GM12874 (cell line): ENCODE data around the gene TUBB2B.

Experiments
- TF ChIP-seq, protein P1 (sequence below): IDR thresholded peaks from 2 replicates; pipeline ENCODE4 v1.5.1; 2011; ENCODE audit warnings: low read depth, mild to moderate bottlenecking, control low read depth, low read length, moderate library complexity; ENCODE audit not compliant: insufficient read depth

TUBB2B gene

DNA sequence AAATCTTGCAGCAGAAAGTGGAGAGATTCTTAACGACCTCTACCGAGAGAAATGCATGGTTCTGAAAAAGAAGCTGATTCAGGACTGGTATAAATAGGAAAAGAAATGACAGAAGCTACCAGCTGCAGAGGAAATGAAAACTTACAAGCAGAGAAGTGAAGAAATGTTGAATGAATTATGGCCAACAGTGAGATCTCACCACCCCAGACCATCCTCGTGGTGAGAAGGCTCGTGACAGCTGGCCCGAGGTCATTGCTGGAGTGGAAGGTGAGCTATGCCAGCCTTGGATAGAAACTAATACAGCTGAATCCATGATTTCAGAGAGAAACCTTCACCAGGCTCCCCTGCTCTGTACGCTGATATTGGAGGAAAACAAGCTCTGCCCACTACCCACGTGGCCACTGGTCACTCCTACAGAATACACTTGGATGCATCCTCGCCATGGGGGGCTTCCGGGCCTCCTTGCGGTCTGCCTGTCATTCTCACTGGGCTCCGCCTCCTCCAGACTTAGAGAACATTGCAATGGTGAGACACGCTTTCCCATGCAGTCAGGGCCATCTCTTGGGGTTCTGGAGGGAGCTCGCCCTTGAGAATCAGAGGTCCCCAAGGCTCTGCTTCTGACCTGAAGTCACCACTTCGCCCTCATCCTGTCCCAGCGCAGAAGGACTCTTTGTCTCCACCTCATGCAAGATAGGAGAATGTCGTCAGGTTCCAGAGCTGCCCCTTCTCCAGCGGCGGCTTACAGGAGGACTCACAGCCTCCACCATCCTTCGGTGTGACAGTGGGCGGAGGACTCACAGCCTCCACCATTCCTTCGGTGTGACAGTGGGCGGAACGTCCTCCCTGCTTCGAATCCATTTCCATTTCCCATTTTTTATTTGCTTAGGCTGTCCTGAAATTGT, 10.6 kb upstream of the TUBB2B start:
- TF ChIP-seq, protein P1, sequence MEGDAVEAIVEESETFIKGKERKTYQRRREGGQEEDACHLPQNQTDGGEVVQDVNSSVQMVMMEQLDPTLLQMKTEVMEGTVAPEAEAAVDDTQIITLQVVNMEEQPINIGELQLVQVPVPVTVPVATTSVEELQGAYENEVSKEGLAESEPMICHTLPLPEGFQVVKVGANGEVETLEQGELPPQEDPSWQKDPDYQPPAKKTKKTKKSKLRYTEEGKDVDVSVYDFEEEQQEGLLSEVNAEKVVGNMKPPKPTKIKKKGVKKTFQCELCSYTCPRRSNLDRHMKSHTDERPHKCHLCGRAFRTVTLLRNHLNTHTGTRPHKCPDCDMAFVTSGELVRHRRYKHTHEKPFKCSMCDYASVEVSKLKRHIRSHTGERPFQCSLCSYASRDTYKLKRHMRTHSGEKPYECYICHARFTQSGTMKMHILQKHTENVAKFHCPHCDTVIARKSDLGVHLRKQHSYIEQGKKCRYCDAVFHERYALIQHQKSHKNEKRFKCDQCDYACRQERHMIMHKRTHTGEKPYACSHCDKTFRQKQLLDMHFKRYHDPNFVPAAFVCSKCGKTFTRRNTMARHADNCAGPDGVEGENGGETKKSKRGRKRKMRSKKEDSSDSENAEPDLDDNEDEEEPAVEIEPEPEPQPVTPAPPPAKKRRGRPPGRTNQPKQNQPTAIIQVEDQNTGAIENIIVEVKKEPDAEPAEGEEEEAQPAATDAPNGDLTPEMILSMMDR, result no peak

DNA sequence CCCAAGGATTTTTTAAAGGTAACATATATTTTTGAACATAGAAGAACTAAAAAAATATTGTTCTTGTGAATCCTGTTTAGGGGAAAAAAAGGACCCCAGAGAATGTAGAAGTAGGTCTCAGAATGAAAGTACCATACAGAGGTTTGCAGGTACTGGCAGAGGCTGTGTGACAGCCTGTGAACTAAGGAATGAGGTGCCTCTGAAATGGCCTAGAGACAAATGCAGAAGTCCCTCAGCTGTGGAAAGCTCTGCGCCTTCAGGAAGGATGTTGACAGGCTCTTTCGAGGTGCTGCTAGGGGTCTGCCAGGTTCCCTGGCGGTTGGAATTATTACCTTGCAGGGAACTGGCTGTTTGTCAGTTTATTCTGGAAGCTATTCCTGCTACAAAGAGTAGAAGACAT, 8.6 kb upstream of the TUBB2B start:
- TF ChIP-seq, protein P1, result no peak

DNA sequence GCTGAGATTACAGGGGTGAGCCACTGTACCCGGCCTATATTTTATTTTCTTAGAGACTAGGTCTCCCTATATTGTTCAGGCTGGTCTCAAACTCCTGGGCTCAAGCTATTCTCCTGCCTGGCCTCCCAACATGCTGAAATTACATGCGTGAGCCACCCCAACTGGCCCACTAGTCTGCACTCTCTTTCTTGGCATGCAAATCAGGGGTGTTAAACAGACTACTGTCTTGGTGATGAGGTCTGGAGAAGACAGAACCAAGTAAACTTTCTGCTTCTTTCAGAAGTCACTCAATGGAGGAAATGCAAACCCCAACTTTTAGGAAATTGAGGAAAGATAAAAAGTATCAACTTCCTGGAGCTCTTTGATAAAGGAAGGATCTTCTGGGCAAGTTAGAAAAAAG, 8.0 kb upstream of the TUBB2B start:
- TF ChIP-seq, protein P1, result 0 out of 2 replicates have a peak, but pooled peaks have one; percentile 3

DNA sequence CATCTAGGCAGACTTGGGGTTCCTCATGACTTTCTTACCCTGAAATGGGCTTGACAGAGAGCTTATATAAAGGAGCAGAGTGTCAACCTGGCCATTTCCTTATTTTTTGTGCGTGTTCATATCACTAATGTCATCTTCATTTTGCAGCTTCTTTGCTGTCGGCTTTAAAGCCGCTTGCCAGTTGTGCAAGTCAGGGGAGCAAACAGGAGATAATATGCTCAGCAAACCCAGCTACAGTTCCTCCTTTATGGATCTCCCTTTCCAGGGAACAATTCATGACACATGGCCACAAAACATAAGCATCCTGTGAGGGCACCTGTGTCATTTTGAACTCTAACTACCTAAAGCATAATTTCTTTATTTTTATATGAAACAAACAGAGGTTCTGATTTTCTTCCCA, 6.5 kb upstream of the TUBB2B start:
- TF ChIP-seq, protein P1, result no peak

DNA sequence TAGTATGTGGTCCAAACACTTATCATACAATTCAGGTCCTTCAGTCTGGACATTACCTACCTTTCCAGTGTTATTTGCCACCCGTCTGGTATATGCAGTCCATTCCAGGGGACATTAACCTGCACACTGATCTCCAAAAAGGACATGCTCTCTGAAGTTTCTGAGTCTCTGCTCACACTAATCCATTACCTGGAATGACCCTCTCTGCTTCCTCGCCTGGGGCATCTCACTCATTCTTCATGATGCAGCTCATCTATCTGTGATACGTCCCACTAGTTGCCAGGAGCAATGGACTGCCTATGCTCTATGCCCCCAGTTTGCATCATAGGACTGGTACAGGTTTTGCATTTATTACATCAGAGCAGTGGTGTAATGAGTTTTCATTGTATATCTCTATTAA, 5.9 kb upstream of the TUBB2B start:
- TF ChIP-seq, protein P1, result no peak

DNA sequence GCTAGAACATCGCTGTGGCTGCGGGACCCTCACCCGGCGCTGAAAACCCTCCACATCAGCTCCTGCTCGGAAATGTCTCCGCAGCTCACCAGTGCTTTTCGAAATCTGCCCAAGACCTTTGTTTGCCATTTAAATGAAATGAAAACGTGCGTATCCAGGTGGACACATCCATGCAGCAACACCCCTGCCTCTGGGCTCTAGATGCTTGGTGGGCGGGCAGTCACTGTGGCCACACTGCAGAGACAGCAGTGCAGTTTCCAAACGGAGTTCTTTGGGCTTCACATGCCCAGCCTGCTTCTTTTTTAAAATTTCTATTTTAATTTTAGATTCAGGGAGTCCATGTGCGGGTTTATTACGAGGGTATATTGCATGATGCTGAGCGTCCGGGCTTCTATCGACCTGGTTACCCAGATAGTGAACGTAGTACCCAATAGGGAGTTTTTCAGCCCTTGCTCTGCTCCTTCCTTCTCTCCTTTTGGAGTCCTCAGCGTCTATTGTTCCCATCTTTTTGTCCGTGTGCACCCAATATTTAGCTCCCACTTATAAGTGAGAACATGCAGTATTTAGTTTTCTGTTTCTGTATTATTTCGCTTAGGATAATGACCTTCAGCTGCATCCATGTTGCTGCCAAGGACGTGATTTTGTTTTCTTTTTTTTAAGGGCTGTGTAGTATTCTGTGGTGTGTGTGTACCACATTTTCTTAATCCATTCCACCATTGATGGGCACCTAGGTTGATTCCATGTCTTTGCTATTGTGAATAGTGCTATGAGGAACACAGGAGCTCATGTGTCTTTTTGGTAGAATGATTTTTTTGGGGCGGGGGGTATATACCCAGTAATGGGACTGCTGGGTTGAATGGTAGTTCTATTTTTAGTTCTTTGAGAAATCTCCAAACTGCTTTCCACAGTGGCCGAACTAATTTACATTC, 4.8 kb upstream of the TUBB2B start:
- TF ChIP-seq, protein P1, result no peak
